NCI-H128 (cell line): Measurements from ENCODE around the gene OGFR.
"Not testable (repeated sequence)": the region's sequence is repeated elsewhere in the genome, so short reads cannot be mapped to it uniquely, and the experiment has no call there.

Experiments used
- DNase-seq: peaks from one replicate; lab custom pipeline; 2025; ENCODE audit not compliant: unreplicated experiment; lab: John Stamatoyannopoulos, UW

Gene OGFR

GRCh38 chr20:62836967-62837490 is 32.4 kb downstream of the OGFR start:
- no peak for DNase-seq

- no peak for DNase-seq
These were observed 33.1 kb downstream of the OGFR start for GRCh38 chr20:62837790-62838127.

- peak; percentile 9 for DNase-seq
These were observed 33.7 kb downstream of the OGFR start for GRCh38 chr20:62838128-62838891.

GRCh38 chr20:62839261-62839660 is 34.6 kb downstream of the OGFR start:
- no peak for DNase-seq

- no peak for DNase-seq
These were observed 35.2 kb downstream of the OGFR start for GRCh38 chr20:62839816-62840215.

- no peak for DNase-seq
These were observed 35.9 kb downstream of the OGFR start for GRCh38 chr20:62840244-62841197.

GRCh38 chr20:62841705-62842212 is 37.1 kb downstream of the OGFR start:
- no peak for DNase-seq

- no peak for DNase-seq
These were observed 39.0 kb downstream of the OGFR start for GRCh38 chr20:62843656-62844055.

GRCh38 chr20:62844182-62844581 is 39.5 kb downstream of the OGFR start:
- DNase-seq: no peak

GRCh38 chr20:62845416-62846160 is 41.0 kb downstream of the OGFR start:
- DNase-seq: no peak

GRCh38 chr20:62846166-62846890 is 41.7 kb downstream of the OGFR start:
- DNase-seq: no peak

- not testable (repeated sequence) for DNase-seq
These were observed 44.3 kb downstream of the OGFR start for GRCh38 chr20:62848917-62849316.

- no peak for DNase-seq
These were observed 44.8 kb downstream of the OGFR start for GRCh38 chr20:62849431-62849830.

GRCh38 chr20:62850333-62850974 is 45.8 kb downstream of the OGFR start:
- DNase-seq: no peak

- DNase-seq: no peak
These were observed 47.6 kb downstream of the OGFR start for GRCh38 chr20:62852196-62852595.

GRCh38 chr20:62852841-62853240 is 48.2 kb downstream of the OGFR start:
- no peak for DNase-seq

GRCh38 chr20:62853304-62853703 is 48.7 kb downstream of the OGFR start:
- DNase-seq: not testable (repeated sequence)

- DNase-seq: no peak
These were observed 49.5 kb downstream of the OGFR start for GRCh38 chr20:62854121-62854520.

- DNase-seq: no peak
These were observed 50.5 kb downstream of the OGFR start for GRCh38 chr20:62855120-62855519.
